Measurements from ENCODE around the gene KIZ. TPM values are rescaled to one million over a fixed set of nuclear protein-coding genes. Genes with fewer than 3 reads are reported as not detected.

The KIZ gene
- total RNA-seq, 1 donor from 2014 or later, result 25.9 TPM

GRCh38 chr20:21089391-21089790 is 36.5 kb upstream of the KIZ start:
- Mint-ChIP-seq H3K4me3 (ENCODE audit: low read depth) (no peak overlapping the region), H3K27ac (no peak overlapping the region), H3K9me3 (ENCODE audit: low read depth) (no peaks in the 10 kb centered on the region), H3K36me3 (ENCODE audit: insufficient read depth) (no peaks in the 10 kb centered on the region), H3K27me3 (peaks cover 74% of the 10 kb centered on the region), H3K4me1 (ENCODE audit: low read depth) (peaks cover 5% of the 10 kb centered on the region)
- TF ChIP-seq CTCF (IDR thresholded peaks at IDR 0.05; ENCODE audit: unreplicated experiment), result no peak
- no peak for DNase-seq (ENCODE audit: low spot score, unreplicated experiment)

GRCh38 chr20:21090111-21090618 is 35.7 kb upstream of the KIZ start:
- no peak for DNase-seq (ENCODE audit: low spot score, unreplicated experiment)
- H3K27ac Mint-ChIP-seq, result no peak overlapping the region
- no peaks in the 10 kb centered on the region for H3K9me3 Mint-ChIP-seq (ENCODE audit: low read depth)
- no peak for TF ChIP-seq CTCF (IDR thresholded peaks at IDR 0.05; ENCODE audit: unreplicated experiment)
- peaks cover 5% of the 10 kb centered on the region for H3K4me1 Mint-ChIP-seq (ENCODE audit: low read depth)
- no peaks in the 10 kb centered on the region for H3K36me3 Mint-ChIP-seq (ENCODE audit: insufficient read depth)
- peaks cover 75% of the 10 kb centered on the region for H3K27me3 Mint-ChIP-seq
- H3K4me3 Mint-ChIP-seq (ENCODE audit: low read depth), result no peak overlapping the region

- TF ChIP-seq CTCF (IDR thresholded peaks at IDR 0.05; ENCODE audit: unreplicated experiment), result no peak
- DNase-seq (ENCODE audit: low spot score, unreplicated experiment), result no peak
- Mint-ChIP-seq H3K4me3 (ENCODE audit: low read depth) (no peak overlapping the region), H3K9me3 (ENCODE audit: low read depth) (no peaks in the 10 kb centered on the region), H3K36me3 (ENCODE audit: insufficient read depth) (no peaks in the 10 kb centered on the region), H3K27me3 (peaks cover 80% of the 10 kb centered on the region), H3K4me1 (ENCODE audit: low read depth) (peaks cover 5% of the 10 kb centered on the region), H3K27ac (no peak overlapping the region)
These were observed 35.2 kb upstream of the KIZ start for GRCh38 chr20:21090721-21091120.

GRCh38 chr20:21092806-21093205 is 33.1 kb upstream of the KIZ start:
- Mint-ChIP-seq H3K36me3 (ENCODE audit: insufficient read depth) (no peaks in the 10 kb centered on the region), H3K4me1 (ENCODE audit: low read depth) (peaks cover 5% of the 10 kb centered on the region)

GRCh38 chr20:21096321-21097043 is 29.4 kb upstream of the KIZ start:
- no peak overlapping the region for H3K4me3 Mint-ChIP-seq (ENCODE audit: low read depth)
- TF ChIP-seq CTCF (IDR thresholded peaks at IDR 0.05; ENCODE audit: unreplicated experiment), result no peak
- no peak for DNase-seq (ENCODE audit: low spot score, unreplicated experiment)
- no peaks in the 10 kb centered on the region for H3K9me3 Mint-ChIP-seq (ENCODE audit: low read depth)
- no peaks in the 10 kb centered on the region for H3K36me3 Mint-ChIP-seq (ENCODE audit: insufficient read depth)
- peaks cover 92% of the 10 kb centered on the region for H3K27me3 Mint-ChIP-seq
- H3K27ac Mint-ChIP-seq, result no peak overlapping the region
- H3K4me1 Mint-ChIP-seq (ENCODE audit: low read depth), result peaks cover 7% of the 10 kb centered on the region

More at GRCh38 chr20:21092806-21093205, 33.1 kb upstream of the KIZ start:
- TF ChIP-seq CTCF (IDR thresholded peaks at IDR 0.05; ENCODE audit: unreplicated experiment), result no peak
- no peaks in the 10 kb centered on the region for H3K9me3 Mint-ChIP-seq (ENCODE audit: low read depth)
- no peak overlapping the region for H3K27ac Mint-ChIP-seq
- DNase-seq (ENCODE audit: low spot score, unreplicated experiment), result no peak
- peaks cover 93% of the 10 kb centered on the region for H3K27me3 Mint-ChIP-seq
- H3K4me3 Mint-ChIP-seq (ENCODE audit: low read depth), result no peak overlapping the region
